WTC11 (cell line): ENCODE measurements around the gene RPL10A. TPM values are rescaled to one million over a fixed set of nuclear protein-coding genes. Genes with fewer than 3 reads are reported as not detected.
"Not testable (repeated sequence)": the region's sequence is repeated elsewhere in the genome, so short reads cannot be mapped to it uniquely, and the experiment has no call there.

Source experiments
- ATAC-seq: fragments of 200-7000 bp; cut with Tn5 transposase; 2 replicates; pipeline ENCODE4 v1.10.0; 2021; ENCODE audit warnings: mild to moderate bottlenecking, moderate library complexity
- CTCF ChIA-PET: fragments of 300-600 bp; sonication (Branson Sonifier 250); formaldehyde crosslinking; loops from one replicate; lab custom pipeline; 2021; ENCODE audit warnings: antibody characterized with exemption; lab: Charles Lee
- POLR2A ChIA-PET: fragments of 350-600 bp; sonication (Branson Sonifier 250); formaldehyde crosslinking; loops from one replicate; lab custom pipeline; 2021; ENCODE audit warnings: antibody characterized with exemption; lab: Charles Lee
- DNase-seq: peaks from one replicate; pipeline ENCODE4 v3.0.0; 2021; ENCODE audit warnings: low spot score
- H3K27ac Mint-ChIP-seq: 2 replicates; pipeline ENCODE4 v1.8.0; 2021; ENCODE audit warnings: mixed read lengths
- H3K27me3 Mint-ChIP-seq: 2 replicates; pipeline ENCODE4 v1.8.0; 2021; ENCODE audit warnings: low read depth, mild to moderate bottlenecking, moderate library complexity, mixed read lengths
- H3K36me3 Mint-ChIP-seq: 2 replicates; pipeline ENCODE4 v1.8.0; 2021; ENCODE audit warnings: mixed read lengths
- H3K4me1 Mint-ChIP-seq: 2 replicates; pipeline ENCODE4 v1.8.0; 2022; ENCODE audit warnings: mixed read lengths
- H3K4me3 Mint-ChIP-seq: 2 replicates; pipeline ENCODE4 v1.8.0; 2021; ENCODE audit warnings: mild to moderate bottlenecking, moderate library complexity, mixed read lengths
- H3K9me3 Mint-ChIP-seq: 2 replicates; pipeline ENCODE4 v1.8.0; 2021; ENCODE audit warnings: mixed read lengths
- FOXP1 ChIP-seq: sonication (generic); formaldehyde crosslinking; IDR thresholded peaks from 2 replicates; pipeline ENCODE4 v1.8.0; 2022; ENCODE audit warnings: missing genetic modification reagents, mild to moderate bottlenecking, moderate library complexity, borderline replicate concordance
- GTF2I ChIP-seq: fragments of 250-450 bp; sonication (Bioruptor Pico); conservative IDR thresholded peaks from 2 replicates; pipeline ENCODE4 v1.4.0; 2021; ENCODE audit warnings: mild to moderate bottlenecking
- IRF2 ChIP-seq: sonication (generic); formaldehyde crosslinking; IDR thresholded peaks from 2 replicates; pipeline ENCODE4 v1.8.0; 2022; ENCODE audit warnings: low read depth, missing genetic modification reagents, borderline replicate concordance
- SMAD4 ChIP-seq: sonication (generic); formaldehyde crosslinking; IDR thresholded peaks from 2 replicates; pipeline ENCODE4 v1.8.0; 2022; ENCODE audit warnings: mild to moderate bottlenecking, missing genetic modification reagents
- SP1 ChIP-seq: sonication (generic); formaldehyde crosslinking; conservative IDR thresholded peaks from 2 replicates; pipeline ENCODE4 v1.8.1; 2022; ENCODE audit warnings: missing genetic modification reagents
- ZNF416 ChIP-seq: fragments of 250-450 bp; sonication (Bioruptor Pico); IDR thresholded peaks from 2 replicates; pipeline ENCODE4 v1.9.0; 2021; ENCODE audit warnings: mild to moderate bottlenecking, inconsistent platforms
- microRNA-seq: library from miRNA; unstranded; fragments of <30 nt; microRNA quantifications from one replicate; pipeline ENCODE4 v1.2.0, GENCODE V29; 2022; ENCODE audit warnings: borderline number of aligned reads
- total RNA-seq: library from RNA; stranded (reverse); gene quantifications from 3 replicates; pipeline ENCODE4 v1.2.3, GENCODE V29; 2021
- TF ChIP-seq, protein P1 (sequence below): fragments of 200-600 bp; IDR thresholded peaks from 2 replicates; pipeline ENCODE4 v1.8.0; 2022; ENCODE audit warnings: antibody characterized with exemption
- TF ChIP-seq, protein P2 (sequence below): fragments of 250-450 bp; sonication (Bioruptor Pico); IDR thresholded peaks from 2 replicates; pipeline ENCODE4 v1.9.0; 2021; ENCODE audit warnings: mild to moderate bottlenecking
- TF ChIP-seq, protein P3 (sequence below): sonication (generic); formaldehyde crosslinking; IDR thresholded peaks from 2 replicates; pipeline ENCODE4 v1.8.0; 2022; ENCODE audit warnings: mild to moderate bottlenecking, missing genetic modification reagents

RPL10A gene
- total RNA-seq, 1 experiment from 2014 or later = 1,829 TPM

DNA sequence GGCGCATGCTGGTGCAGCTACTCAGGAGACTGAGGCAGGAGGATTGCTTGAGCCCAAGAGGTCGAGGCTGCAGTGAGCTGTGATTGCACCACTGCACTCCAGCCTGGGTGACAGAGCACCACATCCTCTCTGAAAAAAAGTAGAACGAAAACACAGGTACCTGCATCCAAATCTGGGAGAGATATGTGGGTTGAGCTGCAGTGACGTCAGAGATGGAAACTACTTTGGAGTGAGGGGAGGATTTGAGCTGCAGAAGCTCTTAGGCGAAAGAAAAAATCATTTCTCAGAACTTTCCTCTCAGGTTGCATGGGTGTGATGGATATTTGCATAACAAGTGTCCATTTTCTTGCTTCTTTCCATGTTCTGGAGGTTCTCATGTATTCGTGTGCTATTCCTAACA is 48.5 kb downstream of the RPL10A start (continued):
- no peak for TF ChIP-seq IRF2 (CRISPR knock-in tag)
- no peak for TF ChIP-seq SP1
- TF ChIP-seq ZNF416 (CRISPR knock-in tag) = no peak
- no peak for TF ChIP-seq GTF2I

DNA sequence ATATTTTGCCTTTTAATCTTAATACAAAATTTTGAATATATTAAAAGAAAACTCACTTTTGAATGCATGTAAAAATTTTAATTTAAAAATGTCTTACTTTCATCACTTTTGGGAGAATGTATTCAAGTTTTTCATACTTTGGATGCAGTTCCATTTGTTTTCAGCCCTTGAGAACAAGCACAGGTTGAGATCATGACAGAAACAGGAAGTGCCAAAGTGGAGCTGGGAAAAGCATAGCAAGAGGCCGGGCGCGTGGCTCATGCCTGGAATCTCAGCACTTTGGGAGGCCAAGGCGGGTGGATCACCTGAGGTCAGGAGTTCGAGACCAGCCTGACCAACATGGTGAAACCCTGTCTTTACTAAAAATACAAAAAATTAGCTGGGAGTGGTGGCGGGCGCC is 49.8 kb downstream of the RPL10A start:
- DNase-seq, H3K9me3 Mint-ChIP-seq, H3K27me3 Mint-ChIP-seq, H3K4me3 Mint-ChIP-seq, H3K27ac Mint-ChIP-seq, POLR2A ChIA-PET, ATAC-seq, H3K36me3 Mint-ChIP-seq: not testable (repeated sequence)
- H3K4me1 Mint-ChIP-seq = peaks cover 19% of the 10 kb centered on the region
- CTCF ChIA-PET = interaction anchor here (2.2 kb wide), 1 partner anchor 34 kb away, joined by 7 read pairs; no protein-coding TSS in a partner anchor

DNA sequence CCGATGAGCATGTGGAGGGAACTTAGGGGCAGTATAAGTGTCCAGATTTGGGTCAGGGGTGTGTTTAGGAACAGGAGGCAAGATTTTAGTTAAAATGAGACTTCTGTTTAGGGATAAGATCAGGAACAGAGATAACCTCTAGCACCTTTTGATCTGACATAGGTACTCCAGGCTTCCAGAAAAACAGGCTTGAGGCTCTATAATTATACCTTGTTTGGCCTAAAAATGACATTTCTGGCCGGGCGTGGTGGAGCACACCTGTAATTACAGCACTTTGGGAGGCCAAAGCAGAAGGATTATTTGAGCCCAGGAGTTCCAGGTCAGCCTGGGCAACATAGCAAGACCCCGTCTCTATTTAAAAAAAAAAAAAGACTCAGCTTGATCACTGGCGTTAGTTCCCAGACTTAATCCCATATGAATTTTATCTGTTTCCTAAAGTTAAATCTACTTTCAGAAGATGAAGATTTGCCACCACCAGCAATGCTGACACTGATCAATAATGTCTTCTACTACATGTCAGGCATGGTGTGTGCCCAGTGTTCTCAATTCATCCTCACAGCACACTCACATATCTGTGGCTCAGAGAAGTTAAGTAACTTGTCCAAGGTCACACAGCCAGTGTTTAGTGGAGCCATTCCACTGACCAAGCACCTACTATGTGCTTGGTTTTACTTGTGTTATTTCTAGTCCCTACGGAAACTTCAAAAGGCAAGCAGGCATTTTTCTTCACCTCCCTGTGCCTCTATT is 50.5 kb downstream of the RPL10A start:
- Mint-ChIP-seq H3K4me3 (no peak overlapping the region), H3K27ac (no peak overlapping the region), H3K9me3 (no peaks in the 10 kb centered on the region), H3K4me1 (peaks cover 19% of the 10 kb centered on the region), H3K27me3 (no peaks in the 10 kb centered on the region; the same call in 1 of the 2 replicates), H3K36me3 (no peaks in the 10 kb centered on the region)
- ChIA-PET CTCF (interaction anchor here (0.6 to 7.0 kb wide), 3 partner anchors 34 to 239 kb away, joined by 3 to 147 read pairs (median 7); no protein-coding TSS in a partner anchor), POLR2A (interaction anchor here (1.1 kb wide), 1 partner anchor 22 kb away, joined by 4 read pairs; no protein-coding TSS in a partner anchor)
- no peak for TF ChIP-seq SMAD4 (CRISPR knock-in tag)
- TF ChIP-seq, protein P1, sequence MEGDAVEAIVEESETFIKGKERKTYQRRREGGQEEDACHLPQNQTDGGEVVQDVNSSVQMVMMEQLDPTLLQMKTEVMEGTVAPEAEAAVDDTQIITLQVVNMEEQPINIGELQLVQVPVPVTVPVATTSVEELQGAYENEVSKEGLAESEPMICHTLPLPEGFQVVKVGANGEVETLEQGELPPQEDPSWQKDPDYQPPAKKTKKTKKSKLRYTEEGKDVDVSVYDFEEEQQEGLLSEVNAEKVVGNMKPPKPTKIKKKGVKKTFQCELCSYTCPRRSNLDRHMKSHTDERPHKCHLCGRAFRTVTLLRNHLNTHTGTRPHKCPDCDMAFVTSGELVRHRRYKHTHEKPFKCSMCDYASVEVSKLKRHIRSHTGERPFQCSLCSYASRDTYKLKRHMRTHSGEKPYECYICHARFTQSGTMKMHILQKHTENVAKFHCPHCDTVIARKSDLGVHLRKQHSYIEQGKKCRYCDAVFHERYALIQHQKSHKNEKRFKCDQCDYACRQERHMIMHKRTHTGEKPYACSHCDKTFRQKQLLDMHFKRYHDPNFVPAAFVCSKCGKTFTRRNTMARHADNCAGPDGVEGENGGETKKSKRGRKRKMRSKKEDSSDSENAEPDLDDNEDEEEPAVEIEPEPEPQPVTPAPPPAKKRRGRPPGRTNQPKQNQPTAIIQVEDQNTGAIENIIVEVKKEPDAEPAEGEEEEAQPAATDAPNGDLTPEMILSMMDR = no peak
- TF ChIP-seq IRF2 (CRISPR knock-in tag) = no peak
- ATAC-seq = no peak
- DNase-seq = no peak

DNA sequence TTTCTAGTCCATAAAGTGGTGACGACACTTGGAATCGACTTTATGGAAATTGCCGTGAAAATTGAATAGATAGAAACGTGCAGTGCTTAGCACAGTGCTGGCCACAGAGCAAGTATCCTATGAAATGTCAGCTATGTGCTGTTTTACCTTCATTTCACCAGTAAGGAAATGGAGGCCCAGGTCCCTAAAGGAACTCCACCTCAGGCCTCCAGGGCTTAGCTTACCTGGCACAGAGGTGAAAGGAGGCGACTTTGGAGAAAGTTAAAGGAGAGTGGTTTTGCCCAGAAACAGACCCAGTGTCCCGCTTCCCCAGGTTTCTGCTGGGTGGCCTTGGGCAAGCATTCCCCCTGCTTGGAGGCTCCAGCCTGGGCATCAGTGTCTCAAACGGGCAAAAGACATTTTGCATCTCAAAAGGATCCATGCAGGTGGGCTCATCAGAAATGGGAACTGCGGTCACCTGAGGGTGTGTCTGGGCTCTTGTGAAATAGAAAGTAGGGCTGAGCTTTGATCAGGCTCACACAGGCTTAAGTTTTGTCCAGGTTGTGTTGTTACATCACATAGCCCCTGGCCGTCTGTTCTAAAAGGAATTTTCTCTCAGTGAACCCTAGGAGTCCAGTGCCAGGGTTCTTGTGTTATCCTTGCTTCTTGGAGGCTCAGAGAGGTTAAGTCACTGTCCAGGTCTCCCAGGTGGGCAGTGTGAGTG is 51.3 kb downstream of the RPL10A start:
- H3K36me3 Mint-ChIP-seq = no peaks in the 10 kb centered on the region
- ChIA-PET CTCF (interaction anchor here (0.6 to 7.0 kb wide), 2 partner anchors 34 to 238 kb away, joined by 3 to 147 read pairs; no protein-coding TSS in a partner anchor), POLR2A (interaction anchor here (0.7 to 1.1 kb wide), 2 partner anchors 23 to 28 kb away, joined by 3 to 4 read pairs; no protein-coding TSS in a partner anchor)
- ATAC-seq = no peak
- no peak overlapping the region; the same call in 1 of the 2 replicates for H3K27ac Mint-ChIP-seq
- no peak overlapping the region for H3K4me3 Mint-ChIP-seq
- H3K27me3 Mint-ChIP-seq = no peaks in the 10 kb centered on the region; the same call in 1 of the 2 replicates
- H3K9me3 Mint-ChIP-seq = no peaks in the 10 kb centered on the region
- TF ChIP-seq, protein P1 = no peak
- TF ChIP-seq, protein P2, sequence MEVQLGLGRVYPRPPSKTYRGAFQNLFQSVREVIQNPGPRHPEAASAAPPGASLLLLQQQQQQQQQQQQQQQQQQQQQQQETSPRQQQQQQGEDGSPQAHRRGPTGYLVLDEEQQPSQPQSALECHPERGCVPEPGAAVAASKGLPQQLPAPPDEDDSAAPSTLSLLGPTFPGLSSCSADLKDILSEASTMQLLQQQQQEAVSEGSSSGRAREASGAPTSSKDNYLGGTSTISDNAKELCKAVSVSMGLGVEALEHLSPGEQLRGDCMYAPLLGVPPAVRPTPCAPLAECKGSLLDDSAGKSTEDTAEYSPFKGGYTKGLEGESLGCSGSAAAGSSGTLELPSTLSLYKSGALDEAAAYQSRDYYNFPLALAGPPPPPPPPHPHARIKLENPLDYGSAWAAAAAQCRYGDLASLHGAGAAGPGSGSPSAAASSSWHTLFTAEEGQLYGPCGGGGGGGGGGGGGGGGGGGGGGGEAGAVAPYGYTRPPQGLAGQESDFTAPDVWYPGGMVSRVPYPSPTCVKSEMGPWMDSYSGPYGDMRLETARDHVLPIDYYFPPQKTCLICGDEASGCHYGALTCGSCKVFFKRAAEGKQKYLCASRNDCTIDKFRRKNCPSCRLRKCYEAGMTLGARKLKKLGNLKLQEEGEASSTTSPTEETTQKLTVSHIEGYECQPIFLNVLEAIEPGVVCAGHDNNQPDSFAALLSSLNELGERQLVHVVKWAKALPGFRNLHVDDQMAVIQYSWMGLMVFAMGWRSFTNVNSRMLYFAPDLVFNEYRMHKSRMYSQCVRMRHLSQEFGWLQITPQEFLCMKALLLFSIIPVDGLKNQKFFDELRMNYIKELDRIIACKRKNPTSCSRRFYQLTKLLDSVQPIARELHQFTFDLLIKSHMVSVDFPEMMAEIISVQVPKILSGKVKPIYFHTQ (CRISPR knock-in tag) = no peak
- TF ChIP-seq, protein P3, sequence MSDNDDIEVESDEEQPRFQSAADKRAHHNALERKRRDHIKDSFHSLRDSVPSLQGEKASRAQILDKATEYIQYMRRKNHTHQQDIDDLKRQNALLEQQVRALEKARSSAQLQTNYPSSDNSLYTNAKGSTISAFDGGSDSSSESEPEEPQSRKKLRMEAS (CRISPR knock-in tag) = no peak
- TF ChIP-seq FOXP1 (CRISPR knock-in tag) = no peak
- peaks cover 19% of the 10 kb centered on the region for H3K4me1 Mint-ChIP-seq
- DNase-seq = no peak

Small RNA genes within 50 kb of the gene (microRNA-seq; reads per million reads assigned to microRNA genes)
- 2.8 reads per million for gene MIR7111

Other genes with a start within 250 kb of the RPL10A start
- gene ZNF76, start 208.7 kb upstream of the RPL10A start, total RNA-seq = 21.4 to 25.8 TPM (median 23.7 TPM) in 3 replicates
- 11.3 to 12.8 TPM (median 11.4 TPM) in 3 replicates for gene DEF6, start 170.6 kb upstream of the RPL10A start, total RNA-seq
- gene PPARD, start 125.8 kb upstream of the RPL10A start, total RNA-seq = 14.7 to 17.1 TPM (median 16.8 TPM) in 3 replicates
- 15.7 to 22.3 TPM (median 17.6 TPM) in 3 replicates for gene FANCE, start 16.1 kb upstream of the RPL10A start, total RNA-seq
- gene TEAD3, start 28.7 kb downstream of the RPL10A start, total RNA-seq = 32.0 to 34.3 TPM (median 33.9 TPM) in 3 replicates
- 2.9 to 4.3 TPM (median 3.4 TPM) in 3 replicates for gene TULP1, start 44.5 kb downstream of the RPL10A start, total RNA-seq
- 27.0 to 29.4 TPM (median 27.2 TPM) in 3 replicates for gene FKBP5, start 220.5 kb downstream of the RPL10A start, total RNA-seq